GM19463 (cell line): ENCODE data around the gene MECR.
"Not testable (repeated sequence)": the region's sequence is repeated elsewhere in the genome, so short reads cannot be mapped to it uniquely, and the experiment has no call there.

Experiments used
- ATAC-seq: cut with Tn5 transposase; IDR thresholded peaks from one replicate; pipeline ENCODE4 v1.9.1; 2021; ENCODE audit warnings: mild to moderate bottlenecking, moderate library complexity; ENCODE audit not compliant: unreplicated experiment

Gene MECR

GRCh38 chr1:29172415-29172939, 58.3 kb downstream of the MECR start:
- ATAC-seq, result no peak

GRCh38 chr1:29171521-29171920, 59.2 kb downstream of the MECR start:
- no peak for ATAC-seq

- ATAC-seq, result no peak
These were observed 59.6 kb downstream of the MECR start for GRCh38 chr1:29171089-29171488.

GRCh38 chr1:29169976-29170375, 60.8 kb downstream of the MECR start:
- no peak for ATAC-seq

- no peak for ATAC-seq
These were observed 62.8 kb downstream of the MECR start for GRCh38 chr1:29167904-29168303.

GRCh38 chr1:29166291-29166878, 64.3 kb downstream of the MECR start:
- no peak for ATAC-seq

GRCh38 chr1:29164588-29164987, 66.1 kb downstream of the MECR start:
- no peak for ATAC-seq

- ATAC-seq, result no peak
These were observed 68.1 kb downstream of the MECR start for GRCh38 chr1:29162476-29163138.

- ATAC-seq, result no peak
These were observed 68.7 kb downstream of the MECR start for GRCh38 chr1:29162025-29162424.

GRCh38 chr1:29159773-29160172, 71.0 kb downstream of the MECR start:
- ATAC-seq, result no peak

GRCh38 chr1:29157269-29157601, 73.5 kb downstream of the MECR start:
- ATAC-seq, result no peak

GRCh38 chr1:29156543-29157268, 74.0 kb downstream of the MECR start:
- ATAC-seq, result no peak

GRCh38 chr1:29152046-29152805, 78.5 kb downstream of the MECR start:
- no peak for ATAC-seq

- ATAC-seq, result not testable (repeated sequence)
These were observed 80.4 kb downstream of the MECR start for GRCh38 chr1:29150346-29150745.

GRCh38 chr1:29148656-29149491, 81.9 kb downstream of the MECR start:
- ATAC-seq, result no peak

GRCh38 chr1:29145739-29146437, 84.8 kb downstream of the MECR start:
- no peak for ATAC-seq

- ATAC-seq, result no peak
These were observed 86.6 kb downstream of the MECR start for GRCh38 chr1:29144178-29144577.

GRCh38 chr1:29142714-29143113, 88.0 kb downstream of the MECR start:
- no peak for ATAC-seq
